ENCODE data around the gene ELAVL4.

The ELAVL4 gene

GRCh38 chr1:50209749-50210148, 101.0 kb downstream of the ELAVL4 start:
- Histone ChIP-seq H3K4me3 (ENCODE audit: low read depth, low read length) (no peak overlapping the region), H3K27me3 (ENCODE audit: insufficient read depth, low read length) (peaks cover 19% of the 10 kb centered on the region; the same call in 1 of the 2 replicates), H2AFZ (ENCODE audit: low read length, unreplicated experiment) (no peak overlapping the region), H3K36me3 (ENCODE audit: insufficient read depth, low read length) (no peaks in the 10 kb centered on the region), H3K79me2 (ENCODE audit: control insufficient read depth, insufficient read depth, low read length, unreplicated experiment) (no peaks in the 10 kb centered on the region), H3K4me1 (ENCODE audit: control insufficient read depth, insufficient read depth, low read length, unreplicated experiment) (no peaks in the 10 kb centered on the region), H3K27ac (ENCODE audit: low read depth, low read length) (no peak overlapping the region)

- no peaks in the 10 kb centered on the region for H3K4me1 ChIP-seq (ENCODE audit: control insufficient read depth, insufficient read depth, low read length, unreplicated experiment)
- no peaks in the 10 kb centered on the region for H3K36me3 ChIP-seq (ENCODE audit: insufficient read depth, low read length)
- H3K4me3 ChIP-seq (ENCODE audit: low read depth, low read length): no peak overlapping the region
- H3K27ac ChIP-seq (ENCODE audit: low read depth, low read length): no peak overlapping the region
- H3K79me2 ChIP-seq (ENCODE audit: control insufficient read depth, insufficient read depth, low read length, unreplicated experiment): no peaks in the 10 kb centered on the region
- H3K27me3 ChIP-seq (ENCODE audit: insufficient read depth, low read length): no peaks in the 10 kb centered on the region
- H2AFZ ChIP-seq (ENCODE audit: low read length, unreplicated experiment): no peak overlapping the region
These were observed 104.8 kb downstream of the ELAVL4 start for GRCh38 chr1:50213505-50213904.

GRCh38 chr1:50214717-50215116, 106.0 kb downstream of the ELAVL4 start:
- Histone ChIP-seq H3K27ac (ENCODE audit: low read depth, low read length) (no peak overlapping the region), H3K36me3 (ENCODE audit: insufficient read depth, low read length) (no peaks in the 10 kb centered on the region), H3K4me1 (ENCODE audit: control insufficient read depth, insufficient read depth, low read length, unreplicated experiment) (no peaks in the 10 kb centered on the region), H3K27me3 (ENCODE audit: insufficient read depth, low read length) (no peaks in the 10 kb centered on the region), H3K79me2 (ENCODE audit: control insufficient read depth, insufficient read depth, low read length, unreplicated experiment) (no peaks in the 10 kb centered on the region), H2AFZ (ENCODE audit: low read length, unreplicated experiment) (no peak overlapping the region), H3K4me3 (ENCODE audit: low read depth, low read length) (no peak overlapping the region)

- H3K27me3 ChIP-seq (ENCODE audit: insufficient read depth, low read length): no peaks in the 10 kb centered on the region
These were observed 109.8 kb downstream of the ELAVL4 start for GRCh38 chr1:50218344-50219120.

GRCh38 chr1:50228871-50229384, 120.2 kb downstream of the ELAVL4 start:
- Histone ChIP-seq H3K27me3 (ENCODE audit: insufficient read depth, low read length) (no peaks in the 10 kb centered on the region), H3K79me2 (ENCODE audit: control insufficient read depth, insufficient read depth, low read length, unreplicated experiment) (no peaks in the 10 kb centered on the region)

More at GRCh38 chr1:50218344-50219120, 109.8 kb downstream of the ELAVL4 start:
- no peak overlapping the region for H3K4me3 ChIP-seq (ENCODE audit: low read depth, low read length)
- H3K4me1 ChIP-seq (ENCODE audit: control insufficient read depth, insufficient read depth, low read length, unreplicated experiment): no peaks in the 10 kb centered on the region
- no peaks in the 10 kb centered on the region for H3K79me2 ChIP-seq (ENCODE audit: control insufficient read depth, insufficient read depth, low read length, unreplicated experiment)
- no peaks in the 10 kb centered on the region for H3K36me3 ChIP-seq (ENCODE audit: insufficient read depth, low read length)
- no peak overlapping the region for H2AFZ ChIP-seq (ENCODE audit: low read length, unreplicated experiment)
- H3K27ac ChIP-seq (ENCODE audit: low read depth, low read length): no peak overlapping the region

GRCh38 chr1:50231209-50231608, 122.5 kb downstream of the ELAVL4 start:
- Histone ChIP-seq H3K27me3 (ENCODE audit: insufficient read depth, low read length) (no peaks in the 10 kb centered on the region), H3K4me3 (ENCODE audit: low read depth, low read length) (no peak overlapping the region), H3K4me1 (ENCODE audit: control insufficient read depth, insufficient read depth, low read length, unreplicated experiment) (no peaks in the 10 kb centered on the region), H3K36me3 (ENCODE audit: insufficient read depth, low read length) (no peaks in the 10 kb centered on the region), H3K79me2 (ENCODE audit: control insufficient read depth, insufficient read depth, low read length, unreplicated experiment) (no peaks in the 10 kb centered on the region), H3K27ac (ENCODE audit: low read depth, low read length) (no peak overlapping the region), H2AFZ (ENCODE audit: low read length, unreplicated experiment) (no peak overlapping the region)

More at GRCh38 chr1:50228871-50229384, 120.2 kb downstream of the ELAVL4 start:
- Histone ChIP-seq H3K4me1 (ENCODE audit: control insufficient read depth, insufficient read depth, low read length, unreplicated experiment) (no peaks in the 10 kb centered on the region), H3K27ac (ENCODE audit: low read depth, low read length) (no peak overlapping the region), H3K4me3 (ENCODE audit: low read depth, low read length) (no peak overlapping the region), H3K36me3 (ENCODE audit: insufficient read depth, low read length) (no peaks in the 10 kb centered on the region), H2AFZ (ENCODE audit: low read length, unreplicated experiment) (no peak overlapping the region)

- no peaks in the 10 kb centered on the region for H3K4me1 ChIP-seq (ENCODE audit: control insufficient read depth, insufficient read depth, low read length, unreplicated experiment)
- no peaks in the 10 kb centered on the region for H3K36me3 ChIP-seq (ENCODE audit: insufficient read depth, low read length)
- H3K27me3 ChIP-seq (ENCODE audit: insufficient read depth, low read length): no peaks in the 10 kb centered on the region
- no peak overlapping the region for H3K27ac ChIP-seq (ENCODE audit: low read depth, low read length)
- H3K79me2 ChIP-seq (ENCODE audit: control insufficient read depth, insufficient read depth, low read length, unreplicated experiment): no peaks in the 10 kb centered on the region
- no peak overlapping the region for H2AFZ ChIP-seq (ENCODE audit: low read length, unreplicated experiment)
- no peak overlapping the region for H3K4me3 ChIP-seq (ENCODE audit: low read depth, low read length)
These were observed 123.6 kb downstream of the ELAVL4 start for GRCh38 chr1:50232336-50232735.

GRCh38 chr1:50236656-50237055, 127.9 kb downstream of the ELAVL4 start:
- H3K4me3 ChIP-seq (ENCODE audit: low read depth, low read length): no peak overlapping the region
- no peak overlapping the region for H3K27ac ChIP-seq (ENCODE audit: low read depth, low read length)
- no peaks in the 10 kb centered on the region for H3K27me3 ChIP-seq (ENCODE audit: insufficient read depth, low read length)
- H3K4me1 ChIP-seq (ENCODE audit: control insufficient read depth, insufficient read depth, low read length, unreplicated experiment): no peaks in the 10 kb centered on the region
- H2AFZ ChIP-seq (ENCODE audit: low read length, unreplicated experiment): no peak overlapping the region
- no peaks in the 10 kb centered on the region for H3K36me3 ChIP-seq (ENCODE audit: insufficient read depth, low read length)
- no peaks in the 10 kb centered on the region for H3K79me2 ChIP-seq (ENCODE audit: control insufficient read depth, insufficient read depth, low read length, unreplicated experiment)

- Histone ChIP-seq H3K36me3 (ENCODE audit: insufficient read depth, low read length) (no peaks in the 10 kb centered on the region), H3K4me3 (ENCODE audit: low read depth, low read length) (no peak overlapping the region), H3K79me2 (ENCODE audit: control insufficient read depth, insufficient read depth, low read length, unreplicated experiment) (no peaks in the 10 kb centered on the region), H3K4me1 (ENCODE audit: control insufficient read depth, insufficient read depth, low read length, unreplicated experiment) (no peaks in the 10 kb centered on the region), H3K27me3 (ENCODE audit: insufficient read depth, low read length) (no peaks in the 10 kb centered on the region), H2AFZ (ENCODE audit: low read length, unreplicated experiment) (no peak overlapping the region), H3K27ac (ENCODE audit: low read depth, low read length) (no peak overlapping the region)
These were observed 128.3 kb downstream of the ELAVL4 start for GRCh38 chr1:50237056-50237455.

GRCh38 chr1:50243939-50244338, 135.2 kb downstream of the ELAVL4 start:
- no peak overlapping the region for H3K27ac ChIP-seq (ENCODE audit: low read depth, low read length)
- H3K27me3 ChIP-seq (ENCODE audit: insufficient read depth, low read length): no peaks in the 10 kb centered on the region
- no peak overlapping the region for H3K4me3 ChIP-seq (ENCODE audit: low read depth, low read length)
- no peak overlapping the region for H2AFZ ChIP-seq (ENCODE audit: low read length, unreplicated experiment)
- H3K4me1 ChIP-seq (ENCODE audit: control insufficient read depth, insufficient read depth, low read length, unreplicated experiment): peaks cover 4% of the 10 kb centered on the region
- H3K79me2 ChIP-seq (ENCODE audit: control insufficient read depth, insufficient read depth, low read length, unreplicated experiment): no peaks in the 10 kb centered on the region
- H3K36me3 ChIP-seq (ENCODE audit: insufficient read depth, low read length): no peaks in the 10 kb centered on the region

GRCh38 chr1:50246869-50247268, 138.1 kb downstream of the ELAVL4 start:
- no peaks in the 10 kb centered on the region for H3K27me3 ChIP-seq (ENCODE audit: insufficient read depth, low read length)
- H2AFZ ChIP-seq (ENCODE audit: low read length, unreplicated experiment): no peak overlapping the region
- no peak overlapping the region for H3K27ac ChIP-seq (ENCODE audit: low read depth, low read length)
- H3K79me2 ChIP-seq (ENCODE audit: control insufficient read depth, insufficient read depth, low read length, unreplicated experiment): no peaks in the 10 kb centered on the region
- H3K4me1 ChIP-seq (ENCODE audit: control insufficient read depth, insufficient read depth, low read length, unreplicated experiment): peaks cover 4% of the 10 kb centered on the region
- H3K36me3 ChIP-seq (ENCODE audit: insufficient read depth, low read length): no peaks in the 10 kb centered on the region
- H3K4me3 ChIP-seq (ENCODE audit: low read depth, low read length): no peak overlapping the region
